BJ (cell line): Measurements from ENCODE around the gene NCBP1. TPM values are rescaled to one million over a fixed set of nuclear protein-coding genes. Genes with fewer than 3 reads are reported as not detected.

ENCODE experiments used
- CTCF ChIA-PET: fragments of 350-600 bp; formaldehyde crosslinking; extraction: SDS; loops from one replicate; lab custom pipeline; 2021; ENCODE audit warnings: antibody characterized with exemption, inconsistent platforms; lab: Yijun Ruan, JAX
- POLR2A ChIA-PET: fragments of 300-600 bp; sonication (Branson Sonifier 250); formaldehyde crosslinking; extraction: SDS; loops from one replicate; lab custom pipeline; 2021; ENCODE audit warnings: antibody characterized with exemption; lab: Charles Lee
- DNase-seq: peaks from one replicate; pipeline ENCODE4 v3.0.0-alpha.2; 2011; ENCODE audit warnings: low read depth
- H3K27me3 ChIP-seq: 2 replicates; pipeline ENCODE4 v1.6.0; 2011; ENCODE audit warnings: low read length; ENCODE audit not compliant: control insufficient read depth, insufficient read depth
- H3K36me3 ChIP-seq: 2 replicates; pipeline ENCODE4 v1.5.1; 2011; ENCODE audit warnings: low read length; ENCODE audit not compliant: control insufficient read depth, insufficient read depth
- H3K4me3 ChIP-seq: 2 replicates; pipeline ENCODE4 v1.5.1; 2011; ENCODE audit warnings: low read depth, mild to moderate bottlenecking, control low read depth, low read length
- polyA plus RNA-seq: library from polyadenylated mRNA; depleted of rRNA; stranded (reverse); fragments of >200 nt; gene quantifications from 2 replicates; pipeline ENCODE4 v1.2.3, GENCODE V29; 2011
- TF ChIP-seq, protein P1 (sequence below): IDR thresholded peaks from 2 replicates; pipeline ENCODE4 v1.5.1; 2011; ENCODE audit warnings: low read depth, mild to moderate bottlenecking, control low read depth, inconsistent platforms, low read length, moderate library complexity; ENCODE audit not compliant: insufficient read depth

Gene NCBP1
- polyA plus RNA-seq, 1 experiment, result 11.0 TPM

GRCh38 chr9:97632248-97632984 is 1.2 kb upstream of the NCBP1 start:
- ChIA-PET POLR2A (no interaction called here), CTCF (interaction anchor here (0.6 to 8.0 kb wide), 6 partner anchors 17 to 268 kb away, joined by 3 to 37 read pairs (median 3); no protein-coding TSS in a partner anchor)
- DNase-seq, result peak; percentile 44
- TF ChIP-seq, protein P1, sequence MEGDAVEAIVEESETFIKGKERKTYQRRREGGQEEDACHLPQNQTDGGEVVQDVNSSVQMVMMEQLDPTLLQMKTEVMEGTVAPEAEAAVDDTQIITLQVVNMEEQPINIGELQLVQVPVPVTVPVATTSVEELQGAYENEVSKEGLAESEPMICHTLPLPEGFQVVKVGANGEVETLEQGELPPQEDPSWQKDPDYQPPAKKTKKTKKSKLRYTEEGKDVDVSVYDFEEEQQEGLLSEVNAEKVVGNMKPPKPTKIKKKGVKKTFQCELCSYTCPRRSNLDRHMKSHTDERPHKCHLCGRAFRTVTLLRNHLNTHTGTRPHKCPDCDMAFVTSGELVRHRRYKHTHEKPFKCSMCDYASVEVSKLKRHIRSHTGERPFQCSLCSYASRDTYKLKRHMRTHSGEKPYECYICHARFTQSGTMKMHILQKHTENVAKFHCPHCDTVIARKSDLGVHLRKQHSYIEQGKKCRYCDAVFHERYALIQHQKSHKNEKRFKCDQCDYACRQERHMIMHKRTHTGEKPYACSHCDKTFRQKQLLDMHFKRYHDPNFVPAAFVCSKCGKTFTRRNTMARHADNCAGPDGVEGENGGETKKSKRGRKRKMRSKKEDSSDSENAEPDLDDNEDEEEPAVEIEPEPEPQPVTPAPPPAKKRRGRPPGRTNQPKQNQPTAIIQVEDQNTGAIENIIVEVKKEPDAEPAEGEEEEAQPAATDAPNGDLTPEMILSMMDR, result no peak
- Histone ChIP-seq H3K27me3 (no peaks in the 10 kb centered on the region), H3K4me3 (peak overlapping the region; percentile 88), H3K36me3 (no peaks in the 10 kb centered on the region)

GRCh38 chr9:97633859-97634490 is 354 bp downstream of the NCBP1 start:
- DNase-seq, result no peak
- no peaks in the 10 kb centered on the region for H3K27me3 ChIP-seq
- H3K4me3 ChIP-seq, result peak overlapping the region; percentile 88
- H3K36me3 ChIP-seq, result no peaks in the 10 kb centered on the region
- ChIA-PET POLR2A (interaction anchor here (0.6 kb wide), 1 partner anchor 596 kb away, joined by 3 read pairs; no protein-coding TSS in a partner anchor), CTCF (interaction anchor here (0.5 to 8.0 kb wide), 4 partner anchors 18 to 267 kb away, joined by 3 to 37 read pairs (median 4); no protein-coding TSS in a partner anchor)
- TF ChIP-seq, protein P1, result no peak

DNA sequence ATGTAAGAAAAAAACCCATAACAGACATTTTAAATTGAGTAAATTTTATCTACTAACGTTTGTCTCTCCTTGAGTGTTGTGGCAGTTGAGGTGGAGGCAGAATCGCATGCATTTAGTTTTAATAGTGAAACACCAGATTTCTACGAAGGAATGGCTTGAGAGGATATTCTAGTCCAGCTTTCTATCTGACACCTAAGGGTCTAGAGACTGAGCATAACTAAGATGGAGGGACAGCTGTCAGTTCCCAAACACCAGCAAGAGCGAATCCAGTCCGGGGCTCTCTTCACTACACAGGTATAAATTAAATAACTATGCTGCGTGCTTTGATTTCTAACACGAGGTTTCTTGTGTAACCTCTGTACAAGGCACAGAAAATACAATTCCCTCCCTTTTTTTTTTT is 1.4 kb downstream of the NCBP1 start:
- no peaks in the 10 kb centered on the region for H3K36me3 ChIP-seq
- peak overlapping the region; percentile 88 for H3K4me3 ChIP-seq
- TF ChIP-seq, protein P1, result no peak
- ChIA-PET POLR2A (no interaction called here), CTCF (no interaction called here)
- DNase-seq, result no peak
- H3K27me3 ChIP-seq, result no peaks in the 10 kb centered on the region

GRCh38 chr9:97636903-97637302 is 3.3 kb downstream of the NCBP1 start:
- DNase-seq, result no peak
- H3K27me3 ChIP-seq, result no peaks in the 10 kb centered on the region
- H3K36me3 ChIP-seq, result no peaks in the 10 kb centered on the region
- ChIA-PET CTCF (interaction anchor here (1.2 to 1.3 kb wide), 2 partner anchors 12 to 21 kb away, joined by 3 to 4 read pairs; no protein-coding TSS in a partner anchor), POLR2A (no interaction called here)
- no peak overlapping the region for H3K4me3 ChIP-seq
- TF ChIP-seq, protein P1, result no peak

GRCh38 chr9:97638666-97639065 is 5.0 kb downstream of the NCBP1 start:
- TF ChIP-seq, protein P1, result 0 out of 2 replicates have a peak, but pooled peaks have one; percentile 20
- DNase-seq, result no peak
- Histone ChIP-seq H3K4me3 (no peak overlapping the region), H3K27me3 (no peaks in the 10 kb centered on the region), H3K36me3 (no peaks in the 10 kb centered on the region)
- POLR2A ChIA-PET, result no interaction called here
- CTCF ChIA-PET, result interaction anchor here (2.1 kb wide), 1 partner anchor 22 kb away, joined by 9 read pairs; no protein-coding TSS in a partner anchor
